Osteocyte (in vitro differentiated cells): Measurements from ENCODE around the gene RUNDC3A. TPM values are rescaled to one million over a fixed set of nuclear protein-coding genes. Genes with fewer than 3 reads are reported as not detected.

Experiments
- DNase-seq: peaks from one replicate; pipeline ENCODE4 v3.0.0; 2021; ENCODE audit warnings: mixed read lengths; ENCODE audit not compliant: unreplicated experiment; ENCODE audit errors: extremely low spot score
- H3K27ac Mint-ChIP-seq: one replicate; pipeline ENCODE4 v1.8.0; 2021; ENCODE audit warnings: mild to moderate bottlenecking, mixed read lengths; ENCODE audit not compliant: unreplicated experiment
- H3K27me3 Mint-ChIP-seq: one replicate; pipeline ENCODE4 v1.8.0; 2021; ENCODE audit warnings: mixed read lengths; ENCODE audit not compliant: unreplicated experiment
- H3K36me3 Mint-ChIP-seq: one replicate; pipeline ENCODE4 v1.8.0; 2021; ENCODE audit warnings: mixed read lengths; ENCODE audit not compliant: unreplicated experiment
- H3K4me1 Mint-ChIP-seq: one replicate; pipeline ENCODE4 v1.8.0; 2021; ENCODE audit warnings: mixed read lengths; ENCODE audit not compliant: unreplicated experiment
- H3K4me3 Mint-ChIP-seq: one replicate; pipeline ENCODE4 v1.8.0; 2021; ENCODE audit warnings: mild to moderate bottlenecking, moderate library complexity, mixed read lengths; ENCODE audit not compliant: unreplicated experiment
- H3K9me3 Mint-ChIP-seq: one replicate; pipeline ENCODE4 v1.8.0; 2021; ENCODE audit warnings: mixed read lengths; ENCODE audit not compliant: unreplicated experiment
- CTCF ChIP-seq: fragments of 200-600 bp; sonication (generic); IDR thresholded peaks from 2 replicates; pipeline ENCODE4 v1.5.0; 2021; ENCODE audit warnings: antibody characterized with exemption, mild to moderate bottlenecking, moderate library complexity
- total RNA-seq: library from RNA; stranded (reverse); gene quantifications from 2 replicates; pipeline ENCODE4 v1.2.1, GENCODE V29; 2021

The RUNDC3A gene
- total RNA-seq, 1 donor from 2014 or later = 0.38 TPM

GRCh38 chr17:44314869-44315661 is 6.7 kb downstream of the RUNDC3A start:
- H3K27me3 Mint-ChIP-seq = peaks cover 49% of the 10 kb centered on the region

GRCh38 chr17:44315760-44316731 is 7.6 kb downstream of the RUNDC3A start:
- no peak for TF ChIP-seq CTCF
- peaks cover 47% of the 10 kb centered on the region for H3K27me3 Mint-ChIP-seq
- H3K27ac Mint-ChIP-seq = no peak overlapping the region
- peaks cover 11% of the 10 kb centered on the region for H3K4me1 Mint-ChIP-seq
- H3K9me3 Mint-ChIP-seq = no peaks in the 10 kb centered on the region
- H3K36me3 Mint-ChIP-seq = peaks cover 6% of the 10 kb centered on the region
- no peak for DNase-seq
- peak overlapping the region; percentile 64 for H3K4me3 Mint-ChIP-seq

More at GRCh38 chr17:44314869-44315661, 6.7 kb downstream of the RUNDC3A start:
- DNase-seq = no peak
- TF ChIP-seq CTCF = no peak
- H3K27ac Mint-ChIP-seq = no peak overlapping the region
- peaks cover 11% of the 10 kb centered on the region for H3K4me1 Mint-ChIP-seq
- peak overlapping the region; percentile 64 for H3K4me3 Mint-ChIP-seq
- H3K9me3 Mint-ChIP-seq = no peaks in the 10 kb centered on the region
- peaks cover 6% of the 10 kb centered on the region for H3K36me3 Mint-ChIP-seq

GRCh38 chr17:44317545-44317944 is 9.1 kb downstream of the RUNDC3A start:
- no peak overlapping the region for H3K4me3 Mint-ChIP-seq
- H3K4me1 Mint-ChIP-seq = peaks cover 11% of the 10 kb centered on the region

GRCh38 chr17:44318077-44318892 is 9.9 kb downstream of the RUNDC3A start:
- DNase-seq = no peak
- no peaks in the 10 kb centered on the region for H3K9me3 Mint-ChIP-seq
- H3K27me3 Mint-ChIP-seq = peaks cover 43% of the 10 kb centered on the region
- no peak overlapping the region for H3K4me3 Mint-ChIP-seq
- peaks cover 8% of the 10 kb centered on the region for H3K36me3 Mint-ChIP-seq
- peaks cover 13% of the 10 kb centered on the region for H3K4me1 Mint-ChIP-seq
- no peak for TF ChIP-seq CTCF
- H3K27ac Mint-ChIP-seq = no peak overlapping the region

More at GRCh38 chr17:44317545-44317944, 9.1 kb downstream of the RUNDC3A start:
- TF ChIP-seq CTCF = no peak
- Mint-ChIP-seq H3K36me3 (peaks cover 8% of the 10 kb centered on the region), H3K9me3 (no peaks in the 10 kb centered on the region), H3K27ac (no peak overlapping the region), H3K27me3 (peaks cover 47% of the 10 kb centered on the region)
- DNase-seq = no peak
